GM21737 (cell line): ENCODE measurements around the gene CAVIN2.

Experiments used
- ATAC-seq: cut with Tn5 transposase; IDR thresholded peaks from one replicate; pipeline ENCODE4 v1.9.1; 2021; ENCODE audit warnings: mild to moderate bottlenecking, moderate library complexity; ENCODE audit not compliant: unreplicated experiment

CAVIN2 gene, protein sequence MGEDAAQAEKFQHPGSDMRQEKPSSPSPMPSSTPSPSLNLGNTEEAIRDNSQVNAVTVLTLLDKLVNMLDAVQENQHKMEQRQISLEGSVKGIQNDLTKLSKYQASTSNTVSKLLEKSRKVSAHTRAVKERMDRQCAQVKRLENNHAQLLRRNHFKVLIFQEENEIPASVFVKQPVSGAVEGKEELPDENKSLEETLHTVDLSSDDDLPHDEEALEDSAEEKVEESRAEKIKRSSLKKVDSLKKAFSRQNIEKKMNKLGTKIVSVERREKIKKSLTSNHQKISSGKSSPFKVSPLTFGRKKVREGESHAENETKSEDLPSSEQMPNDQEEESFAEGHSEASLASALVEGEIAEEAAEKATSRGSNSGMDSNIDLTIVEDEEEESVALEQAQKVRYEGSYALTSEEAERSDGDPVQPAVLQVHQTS

DNA sequence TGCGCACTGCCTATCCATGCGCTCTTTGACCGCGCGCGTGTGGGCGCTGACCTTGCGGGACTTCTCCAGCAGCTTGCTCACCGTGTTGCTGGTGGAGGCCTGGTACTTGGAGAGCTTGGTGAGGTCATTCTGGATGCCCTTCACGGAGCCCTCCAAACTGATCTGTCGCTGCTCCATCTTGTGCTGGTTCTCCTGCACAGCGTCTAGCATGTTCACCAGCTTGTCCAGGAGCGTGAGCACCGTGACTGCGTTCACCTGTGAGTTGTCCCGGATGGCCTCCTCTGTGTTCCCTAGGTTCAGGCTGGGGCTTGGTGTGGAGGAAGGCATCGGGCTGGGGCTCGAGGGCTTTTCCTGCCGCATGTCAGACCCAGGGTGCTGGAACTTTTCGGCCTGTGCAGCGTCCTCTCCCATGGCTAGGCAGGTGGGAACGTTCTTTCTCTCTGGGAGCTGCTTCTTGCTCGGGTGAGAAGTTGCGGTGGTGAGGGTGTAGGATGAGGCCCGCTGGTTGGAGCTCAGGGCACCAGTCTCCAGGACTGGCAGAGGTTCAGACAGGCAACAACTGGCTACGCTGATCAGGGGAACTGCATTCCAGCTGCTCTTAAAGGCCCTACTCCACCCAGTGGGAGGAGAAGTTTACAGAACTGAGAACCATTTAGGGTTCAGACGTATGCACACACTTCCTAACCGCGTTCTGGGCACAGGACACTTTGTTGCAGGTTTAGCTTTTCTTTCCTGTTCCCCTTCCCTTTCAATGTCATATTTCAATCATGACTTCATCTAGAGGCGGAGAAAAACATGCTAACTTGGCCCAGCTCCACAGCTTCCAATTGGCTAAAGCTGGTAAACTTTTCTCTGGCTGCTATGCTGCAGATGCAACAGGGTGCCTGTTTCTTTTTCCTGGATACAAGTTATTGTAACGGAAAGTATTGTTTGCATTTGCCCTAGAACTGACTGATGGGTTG lies at the start of gene CAVIN2:
Gene CAVIN2, minus strand, starts transcription at position 574 of the 962 bp plus-strand sequence. Its CDS starts 163 bp downstream, at position 411.
- ATAC-seq, result no peak

DNA sequence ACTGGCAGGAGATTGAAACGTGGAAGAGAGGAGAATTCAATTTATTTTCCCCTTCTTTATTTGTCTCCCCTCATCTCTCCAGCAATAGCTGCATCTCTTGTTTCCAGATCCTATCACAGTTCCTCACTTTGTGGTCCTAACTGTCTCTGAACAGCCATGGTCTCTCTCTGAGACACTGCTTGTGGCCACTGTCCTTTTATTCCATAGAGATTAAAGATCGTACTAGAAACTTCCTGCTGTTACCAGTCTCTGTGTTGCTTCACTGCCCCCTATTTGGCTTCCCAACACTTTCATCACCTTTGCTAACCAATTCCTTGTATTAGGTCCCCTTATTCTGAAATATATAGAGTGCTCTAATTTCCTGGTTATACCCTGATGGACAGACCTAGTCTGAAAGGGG lies 48.9 kb upstream of the CAVIN2 start:
- ATAC-seq, result no peak

DNA sequence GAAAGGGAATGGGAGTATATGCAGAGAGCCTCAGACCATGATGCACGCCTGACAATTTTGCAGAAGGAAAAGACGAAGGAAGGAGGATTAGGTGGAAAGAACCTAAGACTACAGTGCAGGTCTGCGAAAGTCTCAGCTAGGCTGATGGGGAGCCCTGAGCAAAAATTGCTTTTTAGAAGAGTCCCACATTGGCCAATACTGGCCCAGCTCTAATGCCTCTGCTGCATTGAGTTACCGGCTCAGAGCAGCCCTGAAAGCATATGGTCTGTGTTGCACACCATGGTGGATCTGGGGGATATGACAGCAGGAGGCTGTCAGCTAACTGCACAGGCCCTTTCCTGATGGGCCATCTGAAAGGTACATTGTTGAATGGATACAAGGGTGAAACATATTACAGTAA lies 48.3 kb upstream of the CAVIN2 start:
- ATAC-seq, result no peak

DNA sequence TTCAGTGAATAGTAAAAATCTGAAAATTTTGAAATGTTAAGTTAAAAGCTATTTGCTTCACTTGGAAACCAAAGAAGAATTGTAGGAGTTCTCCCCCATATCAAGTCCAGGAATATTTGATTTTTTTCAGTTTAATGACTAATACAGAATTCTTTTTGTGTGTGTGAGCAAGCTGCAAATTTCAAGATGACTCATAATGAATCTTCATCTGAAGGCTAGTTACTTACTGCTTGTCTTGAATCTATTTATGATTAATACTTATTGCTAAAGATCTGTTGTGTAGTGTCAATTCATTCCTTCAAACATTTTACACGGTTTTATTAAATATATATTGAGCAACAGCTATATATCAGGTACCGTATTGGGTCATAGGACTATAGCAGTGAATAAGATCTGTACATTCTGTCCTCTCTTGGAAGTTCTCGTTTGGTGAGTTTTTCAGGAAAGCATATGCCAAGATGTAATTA lies 47.8 kb upstream of the CAVIN2 start:
- no peak for ATAC-seq

DNA sequence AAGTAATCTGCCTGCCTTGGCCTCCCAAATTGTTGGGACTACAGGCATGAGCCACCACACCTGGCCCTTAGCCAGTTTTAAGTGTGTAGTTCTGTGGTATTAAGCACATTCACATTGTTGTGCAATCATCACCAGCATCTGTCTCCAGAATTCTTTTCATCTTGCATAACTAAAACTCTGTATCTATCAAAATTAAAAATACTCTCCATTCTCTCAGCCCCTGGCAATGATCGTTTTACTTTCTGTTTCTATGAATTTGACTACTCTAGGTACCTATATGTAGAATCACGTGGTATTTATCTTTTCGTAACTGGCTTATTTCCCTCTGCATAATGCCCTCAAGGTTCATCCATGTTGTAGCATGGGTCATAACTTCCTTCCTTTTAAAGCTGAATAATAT lies 45.5 kb upstream of the CAVIN2 start:
- no peak for ATAC-seq

DNA sequence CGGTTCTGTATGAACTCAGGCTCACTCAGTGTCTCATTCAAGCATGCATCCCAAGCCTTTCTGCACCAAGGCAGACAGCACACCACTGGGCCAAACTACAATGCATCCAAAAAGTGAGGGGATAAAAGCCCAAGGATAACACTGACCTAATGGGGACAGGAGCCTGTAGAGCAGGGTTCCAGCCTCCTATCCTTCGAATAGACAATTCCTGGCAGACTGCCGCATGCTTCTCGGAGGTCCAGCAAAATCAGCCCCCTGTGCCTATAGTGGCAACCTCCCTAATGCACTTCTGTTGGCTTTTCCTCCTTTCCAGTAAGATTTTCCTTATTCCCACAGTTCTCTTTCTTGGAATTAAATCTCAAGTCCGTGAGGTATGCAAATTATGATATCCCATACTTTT lies 44.8 kb upstream of the CAVIN2 start:
- no peak for ATAC-seq

DNA sequence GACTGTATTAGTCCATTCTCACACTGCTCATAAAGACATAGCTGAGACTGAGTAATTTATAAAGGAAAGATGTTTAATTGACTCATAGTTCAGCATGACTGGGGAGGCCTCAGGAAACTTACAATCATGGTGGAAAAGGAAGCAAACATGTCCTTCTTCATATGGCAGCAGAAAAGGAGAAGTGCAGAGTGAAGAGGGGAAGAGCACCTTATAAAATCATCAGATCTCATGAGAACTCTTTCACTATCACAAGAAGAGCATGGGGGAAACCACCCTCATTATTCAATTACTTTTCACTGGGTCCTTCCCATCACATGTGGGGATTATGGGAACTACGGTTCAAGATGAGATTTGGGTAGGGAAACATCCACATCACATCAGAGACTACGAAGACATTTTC lies 43.0 kb upstream of the CAVIN2 start:
- no peak for ATAC-seq

DNA sequence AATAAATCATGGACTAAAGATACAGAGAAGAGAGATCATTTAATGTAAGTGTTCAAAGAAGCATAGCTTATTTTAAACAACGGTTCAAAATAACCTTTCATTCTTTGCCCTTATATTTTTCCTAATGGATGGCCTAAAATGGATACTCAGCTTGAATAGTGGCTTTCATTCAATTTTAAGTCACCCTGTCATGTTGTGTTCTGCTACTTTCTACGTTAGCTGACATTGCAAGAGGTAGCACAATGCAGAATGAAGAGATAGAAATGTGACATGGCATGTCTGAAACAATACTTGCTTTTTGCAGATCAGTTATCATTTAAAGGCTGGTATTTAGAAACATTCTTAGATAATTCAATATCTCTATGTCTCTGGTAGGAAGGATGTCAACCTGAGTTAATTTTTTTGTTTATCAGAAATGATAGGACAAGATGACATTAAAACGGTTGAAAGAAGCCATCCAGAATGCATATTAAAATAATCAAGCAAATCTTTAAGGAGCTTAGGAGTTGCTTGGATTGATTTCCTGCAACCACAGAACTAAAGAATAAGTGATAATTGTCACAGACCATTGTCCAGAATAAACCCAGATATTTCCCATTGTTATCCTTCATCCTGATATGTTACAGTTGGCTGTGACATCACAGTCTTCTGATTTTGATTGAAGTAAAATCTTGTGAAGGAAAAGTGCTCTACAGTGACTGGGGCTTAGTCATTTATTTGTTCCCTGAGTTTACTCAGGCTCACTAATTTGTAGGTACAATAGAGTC lies 41.7 kb upstream of the CAVIN2 start:
- ATAC-seq, result no peak

DNA sequence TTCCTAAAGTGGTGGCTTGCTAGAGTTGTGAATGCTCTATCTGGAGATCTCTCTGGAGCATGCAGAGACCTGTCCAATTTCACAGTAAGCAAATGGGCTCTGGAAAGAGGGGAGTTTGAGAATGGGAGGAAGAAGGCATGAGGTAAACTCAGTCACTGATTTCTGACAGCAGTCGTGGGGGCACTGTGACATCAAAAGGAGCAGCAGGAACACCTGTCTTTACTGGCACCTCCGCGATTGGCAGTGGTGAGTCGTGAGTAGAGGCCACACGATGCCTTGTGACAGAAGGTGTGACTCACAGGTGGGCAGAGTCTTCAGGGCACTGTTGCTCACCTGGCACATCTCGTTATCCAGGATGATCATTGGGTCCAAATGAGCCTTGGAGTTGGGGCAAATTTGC lies 38.8 kb upstream of the CAVIN2 start:
- ATAC-seq, result no peak

DNA sequence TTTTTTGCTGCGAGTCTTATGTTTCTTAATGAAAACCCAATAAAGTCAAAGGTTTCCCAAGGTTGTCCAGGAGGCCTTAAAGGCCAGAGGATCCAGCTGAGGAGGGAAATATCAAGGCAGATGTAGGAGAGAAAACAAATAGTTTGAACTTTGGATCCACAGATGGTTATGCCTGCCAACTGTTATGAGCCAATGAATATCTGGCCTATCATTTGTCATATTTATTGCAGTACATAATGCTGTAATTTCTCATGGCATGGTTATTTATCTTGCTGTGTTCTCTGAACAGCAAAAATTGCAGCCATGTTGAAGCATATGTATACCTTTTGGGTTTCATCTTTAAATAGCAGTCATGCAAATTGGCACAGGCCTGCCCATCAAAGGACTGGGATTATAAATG lies 38.2 kb upstream of the CAVIN2 start:
- no peak for ATAC-seq

DNA sequence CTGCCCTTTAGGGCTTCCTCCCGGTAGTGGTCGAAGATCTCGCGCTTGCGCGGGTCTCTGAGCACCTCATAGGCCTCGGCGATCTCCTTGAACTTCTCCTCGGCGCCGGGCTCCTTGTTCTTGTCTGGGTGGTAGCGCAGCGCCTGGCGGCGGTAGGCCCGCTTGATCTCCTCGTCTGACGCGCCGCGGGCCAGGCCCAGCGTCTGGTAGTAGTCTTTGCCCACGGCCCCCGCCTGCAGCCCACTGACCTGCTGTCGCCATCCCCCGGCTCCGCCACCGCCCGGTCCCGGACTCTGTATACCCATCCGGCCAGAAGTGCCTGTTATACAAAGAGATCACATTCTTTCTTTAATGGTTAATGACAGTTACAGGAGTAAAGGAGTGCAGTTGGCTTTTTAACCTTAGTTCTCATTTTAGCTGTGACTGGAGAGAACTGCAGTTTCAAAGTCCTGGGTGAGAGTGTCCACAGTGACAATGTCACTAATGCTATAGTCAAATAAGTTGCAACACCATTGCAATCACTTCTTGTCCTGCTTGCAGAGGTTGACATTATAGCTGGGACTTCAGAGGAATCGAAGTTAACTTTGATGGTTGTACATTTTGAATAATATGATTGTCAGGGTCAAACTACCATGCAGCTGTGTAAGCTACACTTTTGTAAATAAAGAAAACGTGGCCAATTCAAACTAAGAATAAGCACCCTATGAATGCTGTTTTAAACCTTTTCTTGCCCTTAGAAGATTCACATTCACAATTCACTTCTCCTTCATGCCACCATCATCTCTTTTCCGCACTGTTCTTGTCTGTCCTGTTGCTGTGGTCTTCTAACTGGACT lies 35.3 kb upstream of the CAVIN2 start:
- ATAC-seq, result no peak

DNA sequence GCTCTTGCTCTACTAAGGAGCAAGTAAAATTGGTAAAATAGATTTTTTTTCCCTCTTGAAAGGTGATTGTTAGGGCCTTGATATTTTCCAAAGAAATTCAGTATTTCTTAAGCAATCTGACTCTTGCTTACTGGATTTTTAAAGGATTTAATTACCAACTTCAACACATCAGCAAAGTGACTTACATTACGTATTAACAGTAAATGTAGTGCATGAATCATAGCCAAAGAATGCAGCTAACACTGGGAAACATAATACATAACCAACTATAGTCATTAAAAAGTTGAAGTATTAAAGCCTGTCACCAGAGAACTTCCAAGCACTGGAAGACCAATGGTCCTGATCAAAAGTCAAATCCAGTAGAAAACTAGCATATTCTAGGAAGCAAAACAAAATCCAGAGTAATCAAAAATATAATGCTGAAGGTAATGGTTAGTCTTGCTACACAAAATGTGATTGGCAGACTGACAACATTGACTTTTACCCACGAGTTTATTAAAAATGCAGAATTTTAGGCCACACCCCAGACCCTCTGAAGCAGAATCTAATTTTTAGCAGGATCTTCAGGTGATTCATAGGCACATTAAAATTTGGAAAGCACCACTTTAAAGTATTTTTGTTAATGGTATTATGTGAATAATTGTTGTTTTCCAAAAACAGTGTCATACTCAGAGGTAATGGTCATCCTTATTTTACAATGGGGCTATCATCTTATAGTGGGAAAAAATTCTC lies 31.8 kb upstream of the CAVIN2 start:
- no peak for ATAC-seq

DNA sequence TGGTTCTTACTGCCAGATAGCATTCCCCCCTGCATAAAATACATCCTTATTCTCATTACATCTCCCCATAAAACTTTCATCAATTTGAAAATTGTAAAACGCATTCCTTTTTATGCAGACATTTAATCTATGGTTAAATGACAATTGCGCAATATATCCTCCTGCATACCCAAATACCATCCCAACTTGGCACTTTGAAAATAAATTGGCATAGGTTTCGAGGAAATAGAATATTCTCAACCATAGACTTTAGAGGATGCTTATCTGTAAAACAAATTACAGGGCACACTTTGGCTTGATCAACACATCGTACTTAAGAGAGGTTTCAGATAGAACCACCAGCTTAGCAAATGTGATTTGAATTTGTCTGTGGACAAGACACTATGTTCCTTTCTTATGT lies 31.0 kb upstream of the CAVIN2 start:
- ATAC-seq, result no peak

DNA sequence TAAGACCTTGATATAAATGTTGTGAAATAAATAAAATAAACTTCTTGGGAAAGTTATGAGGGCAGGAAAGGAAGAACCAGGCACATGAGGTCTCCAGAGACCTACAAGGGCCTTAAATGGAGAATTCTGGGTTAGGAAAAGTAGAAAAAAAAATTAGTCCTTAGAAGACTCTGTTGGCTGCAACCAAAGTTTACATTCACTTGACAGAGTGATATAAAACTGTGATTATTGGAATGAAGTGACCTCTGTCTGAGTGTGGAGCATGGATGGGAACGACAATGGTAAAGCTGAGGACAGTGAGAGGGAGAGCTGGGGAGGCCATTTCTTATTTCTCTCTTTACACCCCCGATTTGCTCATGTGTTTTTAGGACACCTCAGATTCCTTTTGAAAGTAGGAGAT lies 29.0 kb upstream of the CAVIN2 start:
- no peak for ATAC-seq

DNA sequence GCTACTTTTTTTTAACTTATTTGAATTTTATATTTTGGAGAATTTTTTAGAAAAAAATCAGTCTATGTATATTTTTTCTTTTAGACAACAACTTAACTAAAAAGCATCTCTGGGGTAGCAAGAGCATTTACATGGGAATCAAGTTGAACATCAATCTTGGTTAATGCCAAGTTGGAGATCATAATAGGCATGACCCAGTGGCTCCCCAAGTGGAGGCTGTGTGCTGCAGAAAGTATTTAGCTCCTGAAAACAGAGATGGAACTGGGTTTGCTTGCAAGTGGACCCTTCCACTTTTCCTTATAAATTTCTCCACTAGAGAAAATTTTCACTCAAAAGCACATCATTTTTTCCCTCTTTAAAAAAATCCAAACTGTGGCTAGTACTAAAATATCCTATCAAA lies 23.9 kb upstream of the CAVIN2 start:
- ATAC-seq, result no peak

DNA sequence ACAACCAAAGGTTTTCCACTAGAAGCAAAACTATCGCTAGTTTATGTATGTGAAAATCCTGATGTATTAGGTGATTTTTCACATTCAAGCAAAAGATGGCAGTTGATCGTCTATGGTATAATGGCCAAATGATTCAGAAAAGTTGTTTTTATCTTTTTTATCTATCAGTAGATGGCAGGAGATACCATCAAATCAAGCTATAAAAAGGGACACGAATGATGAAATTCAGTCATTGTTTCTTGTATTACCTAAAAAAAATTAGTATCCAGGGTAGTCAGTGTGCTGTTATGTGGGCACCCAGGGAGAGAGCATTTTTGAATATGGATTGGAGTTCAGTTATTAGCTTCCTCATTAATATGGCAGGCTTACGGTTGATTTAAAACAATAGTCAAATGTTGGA lies 22.9 kb upstream of the CAVIN2 start:
- no peak for ATAC-seq

DNA sequence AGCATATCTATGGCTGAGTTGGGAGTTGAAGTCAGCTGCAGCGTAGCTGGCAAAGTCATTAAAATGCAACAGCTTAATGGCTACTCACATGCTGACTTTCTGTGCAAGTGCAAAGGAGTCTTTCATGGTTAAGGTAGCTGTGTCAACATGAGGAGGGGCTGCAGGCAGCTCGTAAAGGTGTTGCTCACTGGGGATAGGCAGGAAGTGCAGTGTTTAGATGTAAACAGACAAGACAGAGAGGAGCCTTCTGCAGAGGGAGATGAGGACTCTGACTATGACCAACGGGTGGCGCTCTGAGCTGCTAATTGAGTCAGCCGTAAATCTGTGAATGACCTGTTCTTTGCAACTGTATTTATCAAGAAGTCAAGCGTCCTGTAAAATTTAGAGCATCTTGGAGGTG lies 22.3 kb upstream of the CAVIN2 start:
- ATAC-seq, result no peak

DNA sequence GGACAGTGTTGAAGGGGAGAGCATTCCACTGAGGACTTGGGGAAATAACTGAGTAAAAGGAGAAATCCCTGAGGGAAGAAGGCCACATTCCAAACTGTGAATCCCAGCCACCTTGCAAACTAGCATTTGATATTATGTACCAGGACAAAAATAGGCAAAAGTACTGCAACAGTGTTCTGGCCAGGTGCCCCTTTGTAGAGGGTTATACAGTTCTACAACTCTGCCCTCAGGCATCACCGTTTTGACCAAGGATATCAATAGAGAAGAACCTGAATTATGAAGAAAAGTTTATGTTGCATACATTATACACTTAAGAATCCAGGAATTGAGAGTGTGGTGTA lies 20.6 kb upstream of the CAVIN2 start:
- no peak for ATAC-seq

DNA sequence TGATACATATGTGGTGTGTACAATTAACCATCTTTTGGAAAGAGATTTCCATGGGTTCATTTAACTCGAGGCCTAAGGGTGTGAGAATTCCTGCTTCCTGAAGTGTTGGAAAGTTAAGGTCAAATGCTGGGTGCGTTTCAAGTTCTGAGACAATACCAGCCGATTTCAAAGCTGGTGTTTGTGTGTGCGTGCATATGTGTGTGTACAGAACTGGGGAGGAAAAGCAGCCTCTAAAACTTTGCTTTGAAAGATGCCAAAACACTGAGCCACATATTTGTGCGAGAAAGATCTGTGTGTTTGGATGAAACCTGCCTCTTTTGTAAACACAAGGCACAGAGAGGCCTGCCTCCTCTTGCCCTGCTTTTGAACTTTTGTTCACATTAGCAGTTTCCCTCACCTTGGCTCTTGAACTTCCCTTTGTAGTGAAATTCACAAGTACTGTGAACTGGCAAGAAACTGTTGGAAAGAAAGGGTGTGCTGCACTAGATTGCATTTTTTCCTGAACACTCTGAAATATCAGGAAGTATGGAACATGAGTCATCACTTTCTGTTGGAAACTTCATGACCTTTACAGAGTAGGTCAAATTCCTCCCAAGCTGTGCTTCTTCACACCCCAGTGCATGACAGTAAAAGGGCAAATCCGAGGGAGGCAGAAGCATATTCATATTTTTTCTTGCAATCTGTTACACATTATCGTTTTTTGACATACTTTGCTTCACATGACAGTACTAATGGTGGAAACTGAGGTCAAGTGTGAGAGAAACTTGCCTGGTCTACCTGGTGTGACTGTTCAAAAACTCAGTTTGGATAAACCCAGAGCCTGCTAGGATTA lies 20.0 kb upstream of the CAVIN2 start:
- no peak for ATAC-seq
